AG10803 (cell line): ENCODE results near the gene NID1.

Experiments
- DNase-seq: peaks from one replicate; pipeline ENCODE4 v3.0.0; 2010; ENCODE audit warnings: low read depth
- H3K4me3 ChIP-seq: 2 replicates; pipeline ENCODE4 v1.5.1; 2011; ENCODE audit warnings: mild to moderate bottlenecking, low read length, control low read depth
- CTCF ChIP-seq: conservative IDR thresholded peaks from 2 replicates; pipeline ENCODE4 v1.5.1; 2011; ENCODE audit warnings: mild to moderate bottlenecking, low read length, control low read depth, inconsistent platforms

The NID1 gene

GRCh38 chr1:236064674-236065508, at the start of gene NID1:
Gene NID1 (minus strand): TSS chr1:236065090. CDS start chr1:236065079, 11 bp downstream.
- peak; percentile 73 for DNase-seq
- peak; percentile 27 for TF ChIP-seq CTCF
- peak within 1 kb of the TSS; percentile 79 for H3K4me3 ChIP-seq

- H3K4me3 ChIP-seq = no peak overlapping the region
- no peak for DNase-seq
- no peak for TF ChIP-seq CTCF
Measured at GRCh38 chr1:236114076-236114747, 49.3 kb upstream of the NID1 start.

- DNase-seq = no peak
- no peak overlapping the region for H3K4me3 ChIP-seq
- no peak for TF ChIP-seq CTCF
Measured at GRCh38 chr1:236113324-236114032, 48.6 kb upstream of the NID1 start.

GRCh38 chr1:236112332-236112627, 47.4 kb upstream of the NID1 start:
- DNase-seq = no peak
- no peak overlapping the region for H3K4me3 ChIP-seq
- no peak for TF ChIP-seq CTCF

- no peak for TF ChIP-seq CTCF
- H3K4me3 ChIP-seq = no peak overlapping the region
- no peak for DNase-seq
Measured at GRCh38 chr1:236111527-236112331, 46.8 kb upstream of the NID1 start.

GRCh38 chr1:236110137-236110536, 45.2 kb upstream of the NID1 start:
- no peak for DNase-seq
- no peak for TF ChIP-seq CTCF
- no peak overlapping the region for H3K4me3 ChIP-seq
